HepG2 (cell line): ENCODE results near the gene LCAT. TPM values are rescaled to one million over a fixed set of nuclear protein-coding genes. Genes with fewer than 3 reads are reported as not detected.

Source experiments
- CAMTA2 ChIP-seq: sonication (generic); formaldehyde crosslinking; IDR thresholded peaks from 2 replicates; pipeline ENCODE4 v1.4.0; 2020; ENCODE audit warnings: mild to moderate bottlenecking, missing genetic modification reagents, borderline replicate concordance
- DNMT3B ChIP-seq: conservative IDR thresholded peaks from 2 replicates; pipeline ENCODE4 v1.6.1; 2016; ENCODE audit warnings: missing biosample characterization, control low read depth
- DR1 ChIP-seq: sonication (generic); formaldehyde crosslinking; IDR thresholded peaks from 2 replicates; pipeline ENCODE4 v1.8.0; 2021; ENCODE audit warnings: mild to moderate bottlenecking, missing genetic modification reagents, inconsistent platforms
- GABPB1 ChIP-seq: IDR thresholded peaks from 2 replicates; pipeline ENCODE4 v1.6.1; 2016; ENCODE audit warnings: mild to moderate bottlenecking, missing genetic modification reagents, moderate library complexity, missing compliant biosample characterization
- JUND ChIP-seq: sonication (generic); formaldehyde crosslinking; IDR thresholded peaks from 2 replicates; pipeline ENCODE4 v1.8.0; 2022; ENCODE audit warnings: mild to moderate bottlenecking, missing genetic modification reagents
- KLF16 ChIP-seq, 2 experiments: sonication (generic) in 1 of 2; formaldehyde crosslinking in 1 of 2; IDR thresholded peaks; 2 replicates each; pipeline versions ENCODE4 v1.6.1 to v1.8.0; 2016 to 2023; ENCODE audit warnings: missing genetic modification reagents in 2 of 2, missing compliant biosample characterization in 1 of 2
- NCOR1 ChIP-seq: fragments of 200-600 bp; sonication (generic); IDR thresholded peaks from 2 replicates; pipeline ENCODE4 v1.7.0; 2017; ENCODE audit warnings: antibody characterized with exemption, low read length, borderline replicate concordance
- NR2F2 ChIP-seq: IDR thresholded peaks from 2 replicates; pipeline ENCODE4 v1.6.1; 2012; ENCODE audit warnings: low read depth, inconsistent platforms, borderline replicate concordance
- PITX1 ChIP-seq: sonication (generic); formaldehyde crosslinking; IDR thresholded peaks from 2 replicates; pipeline ENCODE4 v1.5.1; 2020; ENCODE audit warnings: mild to moderate bottlenecking, missing genetic modification reagents
- ZBTB38 ChIP-seq: sonication (generic); formaldehyde crosslinking; IDR thresholded peaks from 2 replicates; pipeline ENCODE4 v1.5.1; 2020; ENCODE audit warnings: mild to moderate bottlenecking, missing genetic modification reagents
- ZFAT ChIP-seq: sonication (generic); formaldehyde crosslinking; conservative IDR thresholded peaks from 2 replicates; pipeline ENCODE4 v1.8.1; 2023; ENCODE audit warnings: missing genetic modification reagents, inconsistent platforms
- ZNF20 ChIP-seq: sonication (generic); formaldehyde crosslinking; IDR thresholded peaks from 2 replicates; pipeline ENCODE4 v1.4.0; 2020; ENCODE audit warnings: mild to moderate bottlenecking, moderate library complexity, missing genetic modification reagents
- ZNF296 ChIP-seq: sonication (generic); formaldehyde crosslinking; conservative IDR thresholded peaks from 2 replicates; pipeline ENCODE4 v1.5.0; 2020; ENCODE audit warnings: mild to moderate bottlenecking, missing genetic modification reagents
- ZNF530 ChIP-seq: sonication (generic); formaldehyde crosslinking; IDR thresholded peaks from 2 replicates; pipeline ENCODE4 v1.5.0; 2020; ENCODE audit warnings: low read depth, mild to moderate bottlenecking, missing genetic modification reagents
- ZNF567 ChIP-seq: sonication (generic); formaldehyde crosslinking; IDR thresholded peaks from 2 replicates; pipeline ENCODE4 v1.8.1; 2023; ENCODE audit warnings: mild to moderate bottlenecking, missing genetic modification reagents, borderline replicate concordance
- ZNF607 ChIP-seq: sonication (generic); formaldehyde crosslinking; IDR thresholded peaks from 2 replicates; pipeline ENCODE4 v1.5.1; 2020; ENCODE audit warnings: missing genetic modification reagents, mild to moderate bottlenecking, borderline replicate concordance
- ZNF670 ChIP-seq: sonication (generic); formaldehyde crosslinking; IDR thresholded peaks from 2 replicates; pipeline ENCODE4 v1.8.0; 2022; ENCODE audit warnings: mild to moderate bottlenecking, missing genetic modification reagents, borderline replicate concordance
- polyA plus RNA-seq, 8 experiments: library from polyadenylated mRNA; depleted of rRNA in 3 of 8; stranded (reverse) in 7 of 8; unstranded in 1 of 8; fragments of >200 nt; fragmentation: Illumina TruSeq in 4 of 8; extraction: Trizol in 4 of 8; gene quantifications; 2 replicates each; pipeline versions ENCODE4 v1.2.1 to v1.2.3, GENCODE V29; 2011 to 2016; ENCODE audit warnings: low read depth in 4 of 8, missing spikeins in 1 of 8, mixed read lengths in 1 of 8; ENCODE audit not compliant: insufficient read depth in 1 of 8
- total RNA-seq, 5 experiments: library from RNA; depleted of rRNA; stranded (reverse); fragments of >200 nt; fragmentation: Illumina TruSeq; extraction: Trizol; gene quantifications; 2 replicates each; pipeline ENCODE4 v1.2.3, GENCODE V29; 2016; ENCODE audit warnings: low read depth in 1 of 5
- TF ChIP-seq, protein P1 (sequence below): sonication (generic); formaldehyde crosslinking; IDR thresholded peaks from 2 replicates; pipeline ENCODE4 v1.4.0; 2020; ENCODE audit warnings: mild to moderate bottlenecking, missing genetic modification reagents
- TF ChIP-seq, protein P2 (sequence below): sonication (generic); formaldehyde crosslinking; IDR thresholded peaks from 2 replicates; pipeline ENCODE4 v1.4.0; 2020; ENCODE audit warnings: missing genetic modification reagents
- TF ChIP-seq, protein P3 (sequence below): IDR thresholded peaks from 2 replicates; pipeline ENCODE4 v1.6.1; 2016; ENCODE audit warnings: missing compliant biosample characterization, missing genetic modification reagents, borderline replicate concordance
- TF ChIP-seq, protein P4 (sequence below): sonication (generic); formaldehyde crosslinking; IDR thresholded peaks from 2 replicates; pipeline ENCODE4 v1.4.0; 2020; ENCODE audit warnings: mild to moderate bottlenecking, missing genetic modification reagents
- TF ChIP-seq, protein P5 (sequence below): sonication (generic); formaldehyde crosslinking; IDR thresholded peaks from 2 replicates; pipeline ENCODE4 v1.4.0; 2020; ENCODE audit warnings: missing genetic modification reagents

The LCAT gene
- total and polyA plus RNA-seq, 2 of the 13 experiments (the other 11 are each of a cell fraction or from before 2014, with no cell fraction given): 36.1 to 38.9 TPM

DNA sequence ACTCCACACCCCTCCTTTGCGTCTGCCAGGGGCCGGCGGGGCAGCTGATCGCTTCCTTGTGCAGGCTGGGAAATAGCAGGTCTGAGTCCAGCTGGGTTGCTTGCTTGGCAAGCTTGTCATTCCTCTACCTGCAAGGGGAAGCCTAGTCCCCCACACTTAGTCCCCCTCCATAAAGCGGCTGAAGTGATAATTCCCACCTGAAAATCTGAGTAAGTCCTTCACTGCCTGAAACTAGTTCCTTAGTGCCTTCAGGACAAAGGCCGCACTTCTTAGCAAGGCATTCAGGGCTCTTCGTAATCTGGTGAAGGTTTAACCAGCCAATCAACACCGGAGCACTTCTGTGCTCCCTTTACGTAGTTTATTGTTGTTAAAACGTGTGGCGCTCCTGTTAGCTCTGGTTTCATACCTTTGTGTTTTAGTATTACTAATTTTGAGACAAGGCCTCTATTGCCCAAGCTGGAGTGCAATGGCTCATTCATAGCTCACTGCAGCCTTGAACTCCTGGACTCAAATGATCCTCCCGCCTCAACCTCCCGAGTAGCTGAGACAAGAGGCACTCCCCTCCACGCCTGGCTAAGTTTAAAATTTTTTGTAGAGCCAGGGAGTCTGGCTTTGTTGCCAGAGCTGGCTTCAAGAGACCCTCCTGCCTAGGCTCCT is 50.0 kb downstream of the LCAT start (continued):
- no peak for TF ChIP-seq PITX1 (CRISPR knock-in tag)
- no peak for TF ChIP-seq NCOR1
- TF ChIP-seq, protein P1, sequence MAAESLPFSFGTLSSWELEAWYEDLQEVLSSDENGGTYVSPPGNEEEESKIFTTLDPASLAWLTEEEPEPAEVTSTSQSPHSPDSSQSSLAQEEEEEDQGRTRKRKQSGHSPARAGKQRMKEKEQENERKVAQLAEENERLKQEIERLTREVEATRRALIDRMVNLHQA (CRISPR knock-in tag): no peak
- TF ChIP-seq, protein P2, sequence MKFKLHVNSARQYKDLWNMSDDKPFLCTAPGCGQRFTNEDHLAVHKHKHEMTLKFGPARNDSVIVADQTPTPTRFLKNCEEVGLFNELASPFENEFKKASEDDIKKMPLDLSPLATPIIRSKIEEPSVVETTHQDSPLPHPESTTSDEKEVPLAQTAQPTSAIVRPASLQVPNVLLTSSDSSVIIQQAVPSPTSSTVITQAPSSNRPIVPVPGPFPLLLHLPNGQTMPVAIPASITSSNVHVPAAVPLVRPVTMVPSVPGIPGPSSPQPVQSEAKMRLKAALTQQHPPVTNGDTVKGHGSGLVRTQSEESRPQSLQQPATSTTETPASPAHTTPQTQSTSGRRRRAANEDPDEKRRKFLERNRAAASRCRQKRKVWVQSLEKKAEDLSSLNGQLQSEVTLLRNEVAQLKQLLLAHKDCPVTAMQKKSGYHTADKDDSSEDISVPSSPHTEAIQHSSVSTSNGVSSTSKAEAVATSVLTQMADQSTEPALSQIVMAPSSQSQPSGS (CRISPR knock-in tag): no peak
- TF ChIP-seq, protein P3, sequence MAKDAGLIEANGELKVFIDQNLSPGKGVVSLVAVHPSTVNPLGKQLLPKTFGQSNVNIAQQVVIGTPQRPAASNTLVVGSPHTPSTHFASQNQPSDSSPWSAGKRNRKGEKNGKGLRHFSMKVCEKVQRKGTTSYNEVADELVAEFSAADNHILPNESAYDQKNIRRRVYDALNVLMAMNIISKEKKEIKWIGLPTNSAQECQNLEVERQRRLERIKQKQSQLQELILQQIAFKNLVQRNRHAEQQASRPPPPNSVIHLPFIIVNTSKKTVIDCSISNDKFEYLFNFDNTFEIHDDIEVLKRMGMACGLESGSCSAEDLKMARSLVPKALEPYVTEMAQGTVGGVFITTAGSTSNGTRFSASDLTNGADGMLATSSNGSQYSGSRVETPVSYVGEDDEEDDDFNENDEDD: peak; percentile 5; the same call in 1 of the 2 replicates
- TF ChIP-seq ZNF670 (CRISPR knock-in tag): 0 out of 2 replicates have a peak, but pooled peaks have one; percentile 0
- no peak for TF ChIP-seq ZBTB38 (CRISPR knock-in tag)
- TF ChIP-seq DR1: no peak
- no peak for TF ChIP-seq GABPB1 (CRISPR knock-in tag)
- TF ChIP-seq DNMT3B: no peak
- TF ChIP-seq ZNF296 (CRISPR knock-in tag): peak; percentile 48; the same call in 1 of the 2 replicates
- TF ChIP-seq JUND (CRISPR knock-in tag): 0 out of 2 replicates have a peak, but pooled peaks have one; percentile 9
- 0 out of 2 replicates have a peak, but pooled peaks have one; percentile 7 for TF ChIP-seq ZFAT
- TF ChIP-seq ZNF567 (CRISPR knock-in tag): 0 out of 2 replicates have a peak, but pooled peaks have one; percentile 32
- no peak for TF ChIP-seq NR2F2
- no peak for TF ChIP-seq ZNF607 (CRISPR knock-in tag)
- TF ChIP-seq, protein P4, sequence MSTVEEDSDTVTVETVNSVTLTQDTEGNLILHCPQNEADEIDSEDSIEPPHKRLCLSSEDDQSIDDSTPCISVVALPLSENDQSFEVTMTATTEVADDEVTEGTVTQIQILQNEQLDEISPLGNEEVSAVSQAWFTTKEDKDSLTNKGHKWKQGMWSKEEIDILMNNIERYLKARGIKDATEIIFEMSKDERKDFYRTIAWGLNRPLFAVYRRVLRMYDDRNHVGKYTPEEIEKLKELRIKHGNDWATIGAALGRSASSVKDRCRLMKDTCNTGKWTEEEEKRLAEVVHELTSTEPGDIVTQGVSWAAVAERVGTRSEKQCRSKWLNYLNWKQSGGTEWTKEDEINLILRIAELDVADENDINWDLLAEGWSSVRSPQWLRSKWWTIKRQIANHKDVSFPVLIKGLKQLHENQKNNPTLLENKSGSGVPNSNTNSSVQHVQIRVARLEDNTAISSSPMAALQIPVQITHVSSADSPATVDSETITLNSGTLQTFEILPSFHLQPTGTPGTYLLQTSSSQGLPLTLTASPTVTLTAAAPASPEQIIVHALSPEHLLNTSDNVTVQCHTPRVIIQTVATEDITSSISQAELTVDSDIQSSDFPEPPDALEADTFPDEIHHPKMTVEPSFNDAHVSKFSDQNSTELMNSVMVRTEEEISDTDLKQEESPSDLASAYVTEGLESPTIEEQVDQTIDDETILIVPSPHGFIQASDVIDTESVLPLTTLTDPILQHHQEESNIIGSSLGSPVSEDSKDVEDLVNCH (CRISPR knock-in tag): no peak
- TF ChIP-seq CAMTA2 (CRISPR knock-in tag): no peak
- TF ChIP-seq ZNF20: no peak
- TF ChIP-seq KLF16 (CRISPR knock-in tag; IDR thresholded peaks at IDR 0.05): peak in 1 of 2 experiments; percentile 36; a peak in 2 of 4 replicates
- TF ChIP-seq, protein P5, sequence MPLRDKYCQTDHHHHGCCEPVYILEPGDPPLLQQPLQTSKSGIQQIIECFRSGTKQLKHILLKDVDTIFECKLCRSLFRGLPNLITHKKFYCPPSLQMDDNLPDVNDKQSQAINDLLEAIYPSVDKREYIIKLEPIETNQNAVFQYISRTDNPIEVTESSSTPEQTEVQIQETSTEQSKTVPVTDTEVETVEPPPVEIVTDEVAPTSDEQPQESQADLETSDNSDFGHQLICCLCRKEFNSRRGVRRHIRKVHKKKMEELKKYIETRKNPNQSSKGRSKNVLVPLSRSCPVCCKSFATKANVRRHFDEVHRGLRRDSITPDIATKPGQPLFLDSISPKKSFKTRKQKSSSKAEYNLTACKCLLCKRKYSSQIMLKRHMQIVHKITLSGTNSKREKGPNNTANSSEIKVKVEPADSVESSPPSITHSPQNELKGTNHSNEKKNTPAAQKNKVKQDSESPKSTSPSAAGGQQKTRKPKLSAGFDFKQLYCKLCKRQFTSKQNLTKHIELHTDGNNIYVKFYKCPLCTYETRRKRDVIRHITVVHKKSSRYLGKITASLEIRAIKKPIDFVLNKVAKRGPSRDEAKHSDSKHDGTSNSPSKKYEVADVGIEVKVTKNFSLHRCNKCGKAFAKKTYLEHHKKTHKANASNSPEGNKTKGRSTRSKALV (CRISPR knock-in tag): no peak; the same call in 1 of the 2 replicates
- TF ChIP-seq ZNF530 (CRISPR knock-in tag): no peak; the same call in 1 of the 2 replicates
